Measurements from ENCODE around the gene PHF10. TPM values are rescaled to one million over a fixed set of nuclear protein-coding genes. Genes with fewer than 3 reads are reported as not detected.

The PHF10 gene
- total RNA-seq, 4 donors from 2014 or later, result 25.8 to 67.9 (median 31.5) TPM

DNA sequence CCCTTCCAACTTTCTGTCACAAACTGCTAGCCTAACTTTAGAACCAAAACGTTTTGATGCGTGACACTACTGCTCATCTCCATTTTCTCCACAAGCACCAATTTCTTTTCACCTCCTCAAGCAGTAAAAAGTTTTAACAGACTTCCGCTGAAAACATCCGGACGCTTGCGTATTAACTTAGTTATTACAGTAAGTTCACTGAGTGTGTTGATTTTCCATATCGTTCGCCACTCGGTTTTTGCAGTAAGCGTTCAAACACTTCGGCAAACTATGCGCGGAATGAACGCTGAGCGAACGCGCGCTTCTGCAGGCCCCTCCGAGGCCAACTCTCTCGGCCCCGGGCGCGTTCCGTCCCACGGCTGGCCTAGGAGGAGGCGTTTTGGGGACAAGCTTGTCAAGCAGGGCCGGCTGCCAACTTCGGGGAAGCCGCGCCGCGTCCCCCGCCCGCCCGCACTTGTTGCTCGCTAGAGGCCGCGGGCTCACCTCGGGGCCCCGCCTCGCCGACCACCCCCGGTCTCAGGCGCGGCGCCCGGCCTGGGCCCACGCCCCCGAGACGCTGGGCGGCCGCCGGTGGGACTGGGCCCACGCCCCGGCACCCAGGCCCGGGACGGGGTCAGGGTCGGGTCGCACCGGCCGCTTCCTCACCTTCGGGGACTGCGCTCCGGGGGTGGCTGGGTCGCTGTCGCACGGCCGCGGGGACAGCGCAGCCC is 945 bp downstream of the PHF10 start:
- no peaks in the 10 kb centered on the region for H3K27me3 ChIP-seq
- peaks cover 0 to 3% (median 0%) of the 10 kb centered on the region in 3 donors for H3K36me3 ChIP-seq
- no peaks in the 10 kb centered on the region for H3K9me3 ChIP-seq
- peak overlapping the region; percentile 92 to 99 (median 95) for H3K27ac ChIP-seq
- no peak for DNase-seq
- WGBS, 2 donors, result 0% methylated on average over 6 to 21 of the region's 70 CpGs
- intact Hi-C loops (cut with DNase I), result no loop called here
- peak overlapping the region; percentile 78 to 95 (median 82) for H3K4me3 ChIP-seq
- peak in 2 of 4 donors; percentile 6 to 15 for TF ChIP-seq POLR2A (IDR thresholded peaks at IDR 0.05)
- TF ChIP-seq, protein P1, sequence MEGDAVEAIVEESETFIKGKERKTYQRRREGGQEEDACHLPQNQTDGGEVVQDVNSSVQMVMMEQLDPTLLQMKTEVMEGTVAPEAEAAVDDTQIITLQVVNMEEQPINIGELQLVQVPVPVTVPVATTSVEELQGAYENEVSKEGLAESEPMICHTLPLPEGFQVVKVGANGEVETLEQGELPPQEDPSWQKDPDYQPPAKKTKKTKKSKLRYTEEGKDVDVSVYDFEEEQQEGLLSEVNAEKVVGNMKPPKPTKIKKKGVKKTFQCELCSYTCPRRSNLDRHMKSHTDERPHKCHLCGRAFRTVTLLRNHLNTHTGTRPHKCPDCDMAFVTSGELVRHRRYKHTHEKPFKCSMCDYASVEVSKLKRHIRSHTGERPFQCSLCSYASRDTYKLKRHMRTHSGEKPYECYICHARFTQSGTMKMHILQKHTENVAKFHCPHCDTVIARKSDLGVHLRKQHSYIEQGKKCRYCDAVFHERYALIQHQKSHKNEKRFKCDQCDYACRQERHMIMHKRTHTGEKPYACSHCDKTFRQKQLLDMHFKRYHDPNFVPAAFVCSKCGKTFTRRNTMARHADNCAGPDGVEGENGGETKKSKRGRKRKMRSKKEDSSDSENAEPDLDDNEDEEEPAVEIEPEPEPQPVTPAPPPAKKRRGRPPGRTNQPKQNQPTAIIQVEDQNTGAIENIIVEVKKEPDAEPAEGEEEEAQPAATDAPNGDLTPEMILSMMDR (IDR thresholded peaks at IDR 0.05), result peak in 1 of 6 experiments; percentile 6
- peaks cover 8 to 49% (median 11%) of the 10 kb centered on the region in 3 donors for H3K4me1 ChIP-seq

DNA sequence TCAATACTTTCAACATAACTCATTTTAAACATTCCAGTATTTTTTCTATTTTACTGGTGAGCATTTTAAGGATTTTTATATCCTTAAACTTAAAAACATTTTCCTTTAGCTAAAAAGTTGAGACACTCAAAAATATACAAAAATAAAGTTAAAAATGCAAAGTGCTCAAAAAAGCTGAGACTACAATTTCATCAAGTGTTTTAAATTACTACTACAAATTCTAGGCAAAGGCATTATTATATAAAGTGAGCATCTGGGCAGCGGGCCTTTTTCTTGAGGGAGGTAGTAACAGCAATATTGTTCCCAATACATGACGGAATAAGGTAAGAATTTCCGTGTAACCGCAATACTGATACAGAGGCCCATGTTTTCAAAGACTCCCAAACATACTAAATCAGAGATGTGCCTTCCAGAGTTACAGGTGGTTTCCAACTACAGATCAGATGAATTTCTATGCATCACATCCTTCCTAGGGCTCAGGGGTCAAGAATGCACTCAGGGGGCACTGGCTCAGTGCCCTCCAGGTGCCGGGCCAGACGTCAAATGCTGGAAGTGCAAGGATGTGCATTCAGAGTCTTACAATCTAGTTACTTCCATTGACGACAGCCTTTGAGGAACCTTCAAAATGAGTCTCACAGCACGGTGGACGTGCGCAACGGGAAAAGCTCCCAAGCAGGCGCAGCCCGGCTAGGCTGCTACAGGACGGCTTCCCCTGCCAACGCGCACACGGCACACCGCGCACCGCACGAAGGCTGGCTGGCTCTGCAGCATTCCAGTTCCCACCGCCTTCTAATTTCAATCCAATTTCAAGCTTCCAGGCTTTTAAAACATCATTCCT is 1.7 kb downstream of the PHF10 start:
- intact Hi-C loops (cut with DNase I), result no loop called here
- Histone ChIP-seq H3K4me3 (peak overlapping the region; percentile 78 to 95 (median 82)), H3K27ac (peak overlapping the region; percentile 92 to 99 (median 95)), H3K4me1 (peaks cover 8 to 50% (median 11%) of the 10 kb centered on the region in 3 donors), H3K36me3 (peaks cover 0 to 10% (median 0%) of the 10 kb centered on the region in 3 donors), H3K27me3 (no peaks in the 10 kb centered on the region), H3K9me3 (no peaks in the 10 kb centered on the region)
- no peak for DNase-seq
- WGBS, 2 donors, result 2 to 5% methylated on average over 16 to 22 of the region's 22 CpGs
- no peak for TF ChIP-seq POLR2A (IDR thresholded peaks at IDR 0.05)
- TF ChIP-seq, protein P1 (IDR thresholded peaks at IDR 0.05), result no peak

DNA sequence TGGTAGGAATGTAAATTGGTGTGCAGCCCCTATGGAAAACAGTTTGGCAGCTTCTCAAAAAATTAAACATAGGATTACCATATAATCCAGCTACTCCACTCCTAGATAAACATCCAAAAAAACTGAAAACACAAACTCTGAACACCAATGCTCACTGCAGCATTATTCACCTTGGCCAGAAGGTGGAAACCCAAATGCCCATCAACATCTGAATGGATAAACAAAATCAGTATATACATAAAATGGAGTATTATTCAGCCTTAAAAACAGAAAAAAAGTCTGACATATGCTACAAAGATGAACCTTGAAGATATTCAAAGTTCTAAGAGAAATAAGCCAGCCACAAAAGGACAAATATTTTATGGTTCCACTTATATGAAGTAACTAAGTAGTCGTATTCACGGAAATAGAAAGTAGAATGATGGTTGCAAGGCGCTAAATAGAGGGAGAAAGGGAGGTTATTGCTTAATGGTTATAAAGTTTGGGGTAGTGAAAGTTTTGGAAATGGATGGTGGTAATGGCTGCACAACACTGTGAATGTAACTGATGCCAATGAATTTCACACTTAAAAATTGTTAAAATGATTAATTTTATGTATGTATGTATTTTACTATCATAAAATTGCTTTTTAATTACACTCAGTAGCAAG is 4.0 kb downstream of the PHF10 start:
- WGBS, 2 donors, result 89 to 95% methylated on average over 3 of the region's 3 CpGs
- Histone ChIP-seq H3K36me3 (peaks cover 3 to 32% (median 10%) of the 10 kb centered on the region in 3 donors), H3K9me3 (no peaks in the 10 kb centered on the region), H3K27me3 (no peaks in the 10 kb centered on the region), H3K27ac (no peak overlapping the region), H3K4me1 (peaks cover 8 to 44% (median 11%) of the 10 kb centered on the region in 3 donors), H3K4me3 (no peak overlapping the region)
- TF ChIP-seq, protein P1 (IDR thresholded peaks at IDR 0.05), result peak in 1 of 6 experiments; percentile 20
- no peak for TF ChIP-seq POLR2A (IDR thresholded peaks at IDR 0.05)
- no peak for DNase-seq
- intact Hi-C loops (cut with DNase I), result no loop called here

DNA sequence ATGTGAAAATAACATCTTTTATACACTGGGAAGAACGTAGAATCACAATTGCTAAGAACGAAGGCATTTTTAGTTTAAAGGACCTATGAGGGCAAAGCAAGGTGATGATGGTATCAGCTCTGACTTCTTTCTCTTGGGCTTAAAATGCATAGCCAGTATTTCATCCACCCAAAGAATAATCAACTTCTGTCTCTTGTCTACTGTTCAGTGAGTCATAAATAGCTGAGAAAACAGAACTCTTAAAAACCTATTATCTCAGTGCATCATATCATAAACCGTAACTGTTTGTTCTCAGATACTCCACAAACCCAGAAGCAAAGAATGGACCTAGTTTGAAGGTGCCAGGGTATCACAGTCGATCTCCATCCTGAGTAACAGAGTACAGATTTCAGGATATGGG is 5.2 kb downstream of the PHF10 start:
- intact Hi-C loops (cut with DNase I), result no loop called here
- no peaks in the 10 kb centered on the region for H3K27me3 ChIP-seq
- TF ChIP-seq POLR2A (IDR thresholded peaks at IDR 0.05), result no peak
- TF ChIP-seq, protein P1 (IDR thresholded peaks at IDR 0.05), result no peak
- no peak overlapping the region for H3K4me3 ChIP-seq
- no peak overlapping the region for H3K27ac ChIP-seq
- peaks cover 8 to 37% (median 11%) of the 10 kb centered on the region in 3 donors for H3K4me1 ChIP-seq
- H3K9me3 ChIP-seq, result no peaks in the 10 kb centered on the region
- WGBS, 2 donors, result 85 to 86% methylated on average over 4 of the region's 4 CpGs
- no peak for DNase-seq
- peaks cover 9 to 44% (median 22%) of the 10 kb centered on the region in 3 donors for H3K36me3 ChIP-seq
